ENCODE measurements around the gene DACT3.

DNA sequence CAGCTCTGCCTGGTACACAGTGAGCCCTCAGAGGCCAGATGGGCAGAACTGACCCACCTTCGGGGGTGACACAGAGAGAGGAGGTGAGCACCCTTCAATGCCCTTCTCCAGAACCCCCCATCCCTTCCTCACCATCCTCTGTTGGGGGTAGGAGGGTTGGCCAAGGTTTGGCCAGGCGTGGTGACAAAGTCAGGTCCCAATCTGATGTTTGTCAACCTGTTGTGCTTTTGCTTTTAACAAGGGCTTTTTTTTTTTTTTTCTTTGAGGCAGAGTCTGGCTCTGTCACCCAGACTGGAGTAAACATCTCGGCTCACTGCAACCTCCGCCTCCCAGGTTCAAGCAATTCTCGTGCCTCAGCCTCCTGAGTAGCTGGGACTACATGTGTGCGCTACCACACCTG is 43.4 kb downstream of the DACT3 start:
- TF ChIP-seq, protein P1, sequence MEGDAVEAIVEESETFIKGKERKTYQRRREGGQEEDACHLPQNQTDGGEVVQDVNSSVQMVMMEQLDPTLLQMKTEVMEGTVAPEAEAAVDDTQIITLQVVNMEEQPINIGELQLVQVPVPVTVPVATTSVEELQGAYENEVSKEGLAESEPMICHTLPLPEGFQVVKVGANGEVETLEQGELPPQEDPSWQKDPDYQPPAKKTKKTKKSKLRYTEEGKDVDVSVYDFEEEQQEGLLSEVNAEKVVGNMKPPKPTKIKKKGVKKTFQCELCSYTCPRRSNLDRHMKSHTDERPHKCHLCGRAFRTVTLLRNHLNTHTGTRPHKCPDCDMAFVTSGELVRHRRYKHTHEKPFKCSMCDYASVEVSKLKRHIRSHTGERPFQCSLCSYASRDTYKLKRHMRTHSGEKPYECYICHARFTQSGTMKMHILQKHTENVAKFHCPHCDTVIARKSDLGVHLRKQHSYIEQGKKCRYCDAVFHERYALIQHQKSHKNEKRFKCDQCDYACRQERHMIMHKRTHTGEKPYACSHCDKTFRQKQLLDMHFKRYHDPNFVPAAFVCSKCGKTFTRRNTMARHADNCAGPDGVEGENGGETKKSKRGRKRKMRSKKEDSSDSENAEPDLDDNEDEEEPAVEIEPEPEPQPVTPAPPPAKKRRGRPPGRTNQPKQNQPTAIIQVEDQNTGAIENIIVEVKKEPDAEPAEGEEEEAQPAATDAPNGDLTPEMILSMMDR (conservative IDR thresholded peaks at IDR 0.05; ENCODE audit: low read depth, low read length) = no peak
- TF ChIP-seq EZH2 (IDR thresholded peaks at IDR 0.05; ENCODE audit: low read length, unreplicated experiment) = no peak
